HEK293 (cell line): ENCODE results near the gene ADSS1.

Experiments used
- CTCF ChIA-PET: fragments of 350-600 bp; formaldehyde crosslinking; extraction: SDS; loops from one replicate; lab custom pipeline; 2021; ENCODE audit warnings: antibody characterized with exemption; lab: Yijun Ruan, JAX
- POLR2A ChIA-PET: fragments of 300-600 bp; formaldehyde crosslinking; extraction: SDS; loops from one replicate; lab custom pipeline; 2020; ENCODE audit warnings: antibody characterized with exemption, inconsistent platforms; lab: Yijun Ruan, JAX
- H3K27ac ChIP-seq: fragments of 200-500 bp; sonication (Bioruptor generic); 2 replicates; pipeline ENCODE4 v1.5.1; 2014; ENCODE audit warnings: low read depth, low read length, control low read depth, inconsistent platforms; ENCODE audit errors: extremely low read depth
- H3K36me3 ChIP-seq, 2 experiments: fragments of 200-500 bp in 1 of 2; sonication (Bioruptor generic) in 1 of 2; 1 replicate in 1 of 2; 2 replicates in 1 of 2; pipeline ENCODE4 v1.5.1; 2014 to 2017; ENCODE audit warnings: inconsistent platforms in 2 of 2, low read length in 2 of 2; ENCODE audit not compliant: control insufficient read depth in 2 of 2, insufficient read depth in 1 of 2
- H3K4me1 ChIP-seq: fragments of 200-500 bp; sonication (Bioruptor generic); 2 replicates; pipeline ENCODE4 v1.5.1; 2014; ENCODE audit warnings: mild to moderate bottlenecking, low read length, inconsistent platforms; ENCODE audit not compliant: control insufficient read depth, insufficient read depth
- H3K4me3 ChIP-seq: 2 replicates; pipeline ENCODE4 v1.5.1; 2011; ENCODE audit warnings: low read depth, mild to moderate bottlenecking, control low read depth, low read length, moderate library complexity
- H3K9me3 ChIP-seq: fragments of 200-500 bp; sonication (Bioruptor generic); 2 replicates; pipeline ENCODE4 v1.5.1; 2014; ENCODE audit warnings: low read depth, low read length, inconsistent platforms; ENCODE audit not compliant: control insufficient read depth, insufficient read depth
- CTCF ChIP-seq: fragments of 450-650 bp; formaldehyde crosslinking; IDR thresholded peaks from 2 replicates; pipeline ENCODE4 v1.5.1; 2016; ENCODE audit warnings: missing biosample characterization, missing genetic modification characterization
- EGR2 ChIP-seq: fragments of 450-650 bp; formaldehyde crosslinking; IDR thresholded peaks from 2 replicates; pipeline ENCODE4 v1.5.1; 2016; ENCODE audit warnings: low read depth, missing biosample characterization, missing genetic modification characterization
- GFI1B ChIP-seq: fragments of 450-650 bp; formaldehyde crosslinking; IDR thresholded peaks from 2 replicates; pipeline ENCODE4 v1.5.1; 2016; ENCODE audit warnings: missing biosample characterization, missing genetic modification characterization
- PRDM1 ChIP-seq: fragments of 450-650 bp; formaldehyde crosslinking; IDR thresholded peaks from 2 replicates; pipeline ENCODE4; 2016; ENCODE audit warnings: missing biosample characterization, missing genetic modification characterization
- SCRT2 ChIP-seq: fragments of 450-650 bp; formaldehyde crosslinking; IDR thresholded peaks from 2 replicates; pipeline ENCODE4 v1.5.1; 2016; ENCODE audit warnings: missing biosample characterization, missing genetic modification characterization
- YY1 ChIP-seq: fragments of 450-650 bp; formaldehyde crosslinking; IDR thresholded peaks from 2 replicates; pipeline ENCODE4 v1.5.1; 2018; ENCODE audit warnings: missing biosample characterization, missing genetic modification characterization
- ZBTB44 ChIP-seq: fragments of 450-650 bp; IDR thresholded peaks from 2 replicates; pipeline ENCODE4 v1.5.1; 2018; ENCODE audit warnings: missing biosample characterization, mild to moderate bottlenecking, missing genetic modification characterization
- ZNF112 ChIP-seq: fragments of 450-650 bp; formaldehyde crosslinking; IDR thresholded peaks from 2 replicates; pipeline ENCODE4 v1.5.0; 2017; ENCODE audit warnings: missing biosample characterization, missing genetic modification characterization
- ZNF324 ChIP-seq: fragments of 450-650 bp; formaldehyde crosslinking; IDR thresholded peaks from 2 replicates; pipeline ENCODE4 v1.5.1; 2016; ENCODE audit warnings: missing biosample characterization, missing genetic modification characterization
- ZNF548 ChIP-seq: fragments of 450-650 bp; formaldehyde crosslinking; IDR thresholded peaks from 2 replicates; pipeline ENCODE4 v1.5.1; 2016; ENCODE audit warnings: missing biosample characterization, missing genetic modification characterization
- ZNF561 ChIP-seq: fragments of 450-650 bp; IDR thresholded peaks from 2 replicates; pipeline ENCODE4 v1.5.1; 2018; ENCODE audit warnings: missing biosample characterization, missing genetic modification characterization, borderline replicate concordance
- ZNF670 ChIP-seq: fragments of 450-650 bp; formaldehyde crosslinking; IDR thresholded peaks from 2 replicates; pipeline ENCODE4 v1.5.1; 2016; ENCODE audit warnings: missing biosample characterization, missing genetic modification characterization, low read depth
- ZXDB ChIP-seq: fragments of 450-650 bp; formaldehyde crosslinking; IDR thresholded peaks from 2 replicates; pipeline ENCODE4 v1.5.1; 2016; ENCODE audit warnings: missing biosample characterization, missing genetic modification characterization
- TF ChIP-seq, protein P1 (sequence below): fragments of 450-650 bp; formaldehyde crosslinking; IDR thresholded peaks from 2 replicates; pipeline ENCODE4 v1.5.1; 2016; ENCODE audit warnings: missing biosample characterization, missing genetic modification characterization

Gene ADSS1

DNA sequence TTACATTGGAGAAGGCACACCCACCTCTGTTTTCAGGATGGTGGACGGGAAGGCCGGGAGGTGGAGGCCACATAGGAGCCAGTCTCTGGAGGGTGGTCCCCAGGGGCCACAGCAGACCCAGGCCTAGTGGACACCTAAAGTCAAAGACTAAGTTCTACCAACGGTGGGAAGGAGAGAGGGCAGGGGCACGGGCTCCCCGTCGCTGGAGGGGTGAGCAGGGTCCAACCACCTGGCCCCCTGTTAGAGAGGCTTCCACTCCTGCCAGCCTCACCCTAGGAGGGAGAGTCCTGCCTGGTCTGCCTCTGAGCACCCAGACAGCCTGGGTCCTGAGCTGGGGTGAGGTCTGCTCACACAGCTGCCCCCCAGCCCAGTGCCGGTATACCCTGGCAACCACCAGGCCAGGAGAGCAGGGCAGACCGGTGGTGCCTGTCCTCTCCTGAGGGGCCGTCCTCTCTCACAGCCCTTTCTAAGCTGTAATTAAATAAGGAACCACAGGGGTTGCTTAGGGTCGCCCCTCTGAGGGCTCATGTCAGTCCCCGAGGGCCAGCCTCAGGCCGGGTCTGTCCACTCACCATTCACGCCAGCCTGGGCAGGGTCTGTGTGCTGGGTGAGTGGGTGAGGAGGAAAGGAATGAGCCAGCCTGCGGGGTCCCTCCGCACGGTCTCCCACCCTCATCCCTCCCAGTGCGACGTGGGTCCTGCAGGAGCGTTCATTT is 32.3 kb upstream of the ADSS1 start:
- Histone ChIP-seq H3K36me3 (peaks cover 0 to 41% of the 10 kb centered on the region in 2 experiments; a peak in 1 of 3 replicates), H3K9me3 (no peaks in the 10 kb centered on the region), H3K4me3 (no peak overlapping the region), H3K27ac (no peak overlapping the region), H3K4me1 (no peaks in the 10 kb centered on the region; the same call in 1 of the 2 replicates)
- POLR2A ChIA-PET = no interaction called here
- TF ChIP-seq ZNF324 (tag by site-specific recombination) = no peak
- 0 out of 2 replicates have a peak, but pooled peaks have one; percentile 1 for TF ChIP-seq EGR2
- CTCF ChIA-PET = interaction anchor here (0.6 to 1.4 kb wide), 3 partner anchors 10 to 60 kb away, joined by 3 to 4 read pairs (median 3); no protein-coding TSS in a partner anchor

DNA sequence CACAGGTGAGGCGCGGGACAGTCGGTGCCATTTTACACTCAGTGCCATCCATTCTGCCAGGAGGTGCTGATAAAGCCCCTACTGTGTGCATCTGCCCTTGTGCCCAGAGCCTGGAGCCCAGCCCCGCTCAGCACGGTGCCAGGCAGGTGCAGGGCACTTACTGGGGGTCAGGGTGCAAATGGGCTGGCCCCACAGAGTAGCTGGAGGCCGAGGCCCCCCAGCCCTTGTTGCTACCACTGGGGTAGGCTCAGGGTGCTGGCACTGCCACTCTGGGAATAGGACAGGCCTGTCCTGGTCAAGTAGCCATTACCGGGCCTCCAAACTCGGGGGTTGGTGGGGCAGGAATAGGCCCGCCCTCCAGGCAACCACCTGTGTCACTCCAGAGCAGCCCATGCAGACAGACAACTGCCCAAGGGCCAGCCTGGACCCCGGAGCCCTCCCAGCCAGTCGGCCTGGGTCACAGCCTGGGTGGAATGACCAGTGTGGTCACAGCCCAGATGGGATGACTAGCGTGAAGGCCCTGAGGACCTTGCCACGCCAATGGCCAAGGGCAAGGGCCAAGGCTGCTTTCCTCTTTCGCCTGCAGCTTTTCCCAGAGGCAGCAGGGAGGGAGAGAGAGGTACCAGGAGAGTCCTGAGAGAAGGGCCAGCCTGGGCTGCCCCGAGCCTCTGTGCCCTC is 31.6 kb upstream of the ADSS1 start:
- ChIA-PET CTCF (interaction anchor here (0.6 to 0.7 kb wide), 2 partner anchors 10 to 60 kb away, joined by 3 to 4 read pairs; no protein-coding TSS in a partner anchor), POLR2A (no interaction called here)
- H3K4me3 ChIP-seq = no peak overlapping the region
- H3K9me3 ChIP-seq = no peaks in the 10 kb centered on the region
- peaks cover 0 to 41% of the 10 kb centered on the region in 2 experiments; a peak in 1 of 3 replicates for H3K36me3 ChIP-seq
- no peaks in the 10 kb centered on the region; the same call in 1 of the 2 replicates for H3K4me1 ChIP-seq
- TF ChIP-seq GFI1B (no peak), SCRT2 (tag by site-specific recombination) (peak; percentile 65)
- no peak overlapping the region for H3K27ac ChIP-seq

GRCh38 chr14:104692939-104693315 is 31.1 kb upstream of the ADSS1 start:
- ChIA-PET POLR2A (no interaction called here), CTCF (no interaction called here)
- Histone ChIP-seq H3K9me3 (no peaks in the 10 kb centered on the region), H3K36me3 (peaks cover 0 to 41% of the 10 kb centered on the region in 2 experiments; a peak in 1 of 3 replicates), H3K27ac (no peak overlapping the region), H3K4me1 (no peaks in the 10 kb centered on the region; the same call in 1 of the 2 replicates)
- TF ChIP-seq ZNF112 (tag by site-specific recombination) (no peak), YY1 (tag by site-specific recombination) (no peak), ZXDB (tag by site-specific recombination) (no peak), ZNF548 (tag by site-specific recombination) (no peak), ZBTB44 (tag by site-specific recombination) (no peak), ZNF670 (tag by site-specific recombination) (no peak), CTCF (tag by site-specific recombination) (no peak), PRDM1 (tag by site-specific recombination) (no peak), ZNF561 (tag by site-specific recombination) (no peak)
- TF ChIP-seq, protein P1, sequence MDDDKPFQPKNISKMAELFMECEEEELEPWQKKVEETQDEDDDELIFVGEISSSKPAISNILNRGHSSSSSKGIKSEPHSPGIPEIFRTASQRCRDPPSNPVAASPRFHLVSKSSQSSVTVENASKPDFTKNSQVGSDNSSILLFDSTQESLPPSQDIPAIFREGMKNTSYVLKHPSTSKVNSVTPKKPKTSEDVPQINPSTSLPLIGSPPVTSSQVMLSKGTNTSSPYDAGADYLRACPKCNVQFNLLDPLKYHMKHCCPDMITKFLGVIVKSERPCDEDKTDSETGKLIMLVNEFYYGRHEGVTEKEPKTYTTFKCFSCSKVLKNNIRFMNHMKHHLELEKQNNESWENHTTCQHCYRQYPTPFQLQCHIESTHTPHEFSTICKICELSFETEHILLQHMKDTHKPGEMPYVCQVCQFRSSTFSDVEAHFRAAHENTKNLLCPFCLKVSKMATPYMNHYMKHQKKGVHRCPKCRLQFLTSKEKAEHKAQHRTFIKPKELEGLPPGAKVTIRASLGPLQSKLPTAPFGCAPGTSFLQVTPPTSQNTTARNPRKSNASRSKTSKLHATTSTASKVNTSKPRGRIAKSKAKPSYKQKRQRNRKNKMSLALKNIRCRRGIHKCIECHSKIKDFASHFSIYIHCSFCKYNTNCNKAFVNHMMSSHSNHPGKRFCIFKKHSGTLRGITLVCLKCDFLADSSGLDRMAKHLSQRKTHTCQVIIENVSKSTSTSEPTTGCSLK (tag by site-specific recombination) = no peak
- TF ChIP-seq, all 188 proteins: peak for 0
- no peak overlapping the region for H3K4me3 ChIP-seq
